ACC112 (cell line): Measurements from ENCODE around the gene XRN2.

Source experiments
- H2AFZ ChIP-seq: fragments of 200-600 bp; sonication (generic); one replicate; pipeline ENCODE4 v1.6.0; 2017; ENCODE audit warnings: antibody characterized with exemption, low read length; ENCODE audit not compliant: unreplicated experiment
- H3K27ac ChIP-seq: fragments of 200-600 bp; sonication (generic); 2 replicates; pipeline ENCODE4 v1.5.1; 2014; ENCODE audit warnings: low read depth, mild to moderate bottlenecking, antibody characterized with exemption, low read length, moderate library complexity
- H3K27me3 ChIP-seq: fragments of 200-600 bp; sonication (generic); 2 replicates; pipeline ENCODE4 v1.6.1; 2014; ENCODE audit warnings: mild to moderate bottlenecking, antibody characterized with exemption, low read length, moderate library complexity, mixed read lengths; ENCODE audit not compliant: insufficient read depth
- H3K36me3 ChIP-seq: fragments of 200-600 bp; sonication (generic); 2 replicates; pipeline ENCODE4 v1.6.1; 2016; ENCODE audit warnings: mild to moderate bottlenecking, antibody characterized with exemption, low read length, moderate library complexity, mixed read lengths; ENCODE audit not compliant: insufficient read depth
- H3K4me1 ChIP-seq: fragments of 200-600 bp; sonication (generic); one replicate; pipeline ENCODE4 v1.6.1; 2016; ENCODE audit warnings: low read length, mixed read lengths; ENCODE audit not compliant: insufficient read depth, unreplicated experiment, control insufficient read depth
- H3K4me3 ChIP-seq: fragments of 200-600 bp; sonication (generic); 2 replicates; pipeline ENCODE4 v1.5.1; 2014; ENCODE audit warnings: mild to moderate bottlenecking, low read depth, low read length
- H3K79me2 ChIP-seq: fragments of 200-600 bp; sonication (generic); one replicate; pipeline ENCODE4 v1.6.0; 2016; ENCODE audit warnings: low read length; ENCODE audit not compliant: control insufficient read depth, unreplicated experiment, insufficient read depth

The XRN2 gene

DNA sequence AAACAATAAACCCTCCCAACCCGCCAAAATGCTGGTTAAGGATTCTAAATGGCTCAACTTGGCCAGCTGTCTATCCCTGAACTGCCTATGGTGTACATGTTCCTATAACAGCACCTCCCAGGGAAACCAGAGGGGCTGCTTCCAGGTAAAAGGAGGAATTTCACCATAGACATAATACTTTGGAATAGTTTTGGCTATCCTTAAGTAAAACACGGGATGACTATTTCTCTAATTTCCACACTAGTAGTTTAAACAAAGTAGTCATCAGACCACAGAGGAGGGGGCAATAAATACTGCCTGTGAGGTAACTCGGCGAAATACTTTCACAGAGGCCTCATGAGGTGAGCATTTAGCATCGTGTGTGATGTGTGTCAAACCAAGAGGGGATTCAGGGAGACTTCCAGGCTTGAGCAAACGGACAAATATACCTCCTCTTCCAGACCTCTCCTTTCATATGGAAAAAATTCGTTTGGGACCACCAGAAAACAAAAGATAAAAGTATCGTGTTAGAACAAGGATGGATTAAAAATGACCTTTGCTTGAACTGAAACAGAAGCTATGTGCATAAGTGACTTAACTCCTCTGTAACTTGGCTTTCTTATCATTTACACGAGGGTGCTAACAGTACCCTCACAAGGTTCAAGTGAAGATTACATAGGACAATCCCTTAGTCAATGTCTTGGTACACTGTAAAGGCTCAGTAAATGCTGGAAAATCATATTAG, 1.0 kb upstream of the XRN2 start:
- Histone ChIP-seq H3K27me3 (no peaks in the 10 kb centered on the region), H3K4me3 (peak overlapping the region; percentile 91), H2AFZ (peak overlapping the region; percentile 85), H3K79me2 (peaks cover 31% of the 10 kb centered on the region), H3K4me1 (peaks cover 6% of the 10 kb centered on the region), H3K36me3 (no peaks in the 10 kb centered on the region), H3K27ac (no peak overlapping the region; the same call in 1 of the 2 replicates)

DNA sequence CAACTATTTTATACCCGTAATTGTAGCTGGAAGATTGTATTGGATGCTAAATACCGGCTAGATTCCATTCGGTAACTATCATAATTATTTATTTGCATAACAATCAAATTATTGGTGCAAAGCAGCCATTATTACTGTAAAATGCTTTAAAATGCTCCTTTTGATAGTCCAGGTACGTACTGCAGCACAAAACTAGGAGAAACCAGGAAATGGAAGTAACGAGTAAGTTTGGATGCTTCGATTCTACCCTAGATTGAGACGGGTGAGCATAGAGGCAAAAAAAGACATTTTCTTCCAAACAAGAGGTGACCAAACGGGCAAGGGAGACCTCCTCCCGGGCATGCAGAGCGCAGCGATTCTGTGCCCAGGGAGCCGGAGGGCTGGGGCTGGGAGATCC, 469 bp upstream of the XRN2 start:
- H3K4me1 ChIP-seq, result peaks cover 6% of the 10 kb centered on the region
- H3K4me3 ChIP-seq, result peak overlapping the region; percentile 91
- H3K27me3 ChIP-seq, result no peaks in the 10 kb centered on the region
- peaks cover 34% of the 10 kb centered on the region for H3K79me2 ChIP-seq
- peak overlapping the region; percentile 93 for H3K27ac ChIP-seq
- no peaks in the 10 kb centered on the region for H3K36me3 ChIP-seq
- peak overlapping the region; percentile 85 for H2AFZ ChIP-seq

DNA sequence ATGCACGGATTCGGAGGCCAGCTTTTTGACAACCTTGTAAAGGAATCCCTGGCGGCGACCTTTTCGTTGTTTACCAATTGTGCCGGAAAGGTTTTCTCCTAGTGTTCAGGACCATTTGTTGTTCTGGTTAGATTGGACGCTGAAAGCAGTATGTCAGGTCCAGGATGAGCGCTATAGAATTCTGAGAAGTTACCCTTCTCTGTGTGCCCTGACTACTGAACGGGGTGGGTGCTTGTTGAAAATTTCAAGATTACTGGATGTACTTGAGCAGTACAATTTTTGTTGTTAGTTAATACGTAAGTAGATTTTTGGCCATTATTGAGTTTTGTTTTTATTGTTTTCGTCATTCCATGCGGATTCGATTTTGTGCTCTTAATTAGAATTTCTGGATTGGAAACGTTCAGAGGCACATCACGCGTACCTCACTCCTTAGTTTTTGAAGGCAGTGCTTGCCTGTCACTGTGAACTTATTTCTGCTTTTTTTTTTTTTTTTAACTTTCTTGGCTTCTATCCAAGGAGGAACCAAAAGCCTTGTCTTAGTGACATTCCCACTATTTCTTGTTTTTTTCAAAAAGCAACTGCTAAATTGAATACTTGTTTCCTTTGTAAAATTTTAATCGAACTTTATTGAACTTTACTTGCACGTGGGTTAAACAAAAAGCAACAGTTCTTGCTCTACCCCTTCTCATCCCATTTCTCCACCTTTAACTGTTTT, 898 bp downstream of the XRN2 start:
- Histone ChIP-seq H2AFZ (peak overlapping the region; percentile 43), H3K36me3 (peaks cover 6% of the 10 kb centered on the region), H3K4me3 (peak overlapping the region; percentile 91), H3K27me3 (no peaks in the 10 kb centered on the region), H3K79me2 (peaks cover 45% of the 10 kb centered on the region), H3K27ac (peak overlapping the region; percentile 93), H3K4me1 (peaks cover 6% of the 10 kb centered on the region)

DNA sequence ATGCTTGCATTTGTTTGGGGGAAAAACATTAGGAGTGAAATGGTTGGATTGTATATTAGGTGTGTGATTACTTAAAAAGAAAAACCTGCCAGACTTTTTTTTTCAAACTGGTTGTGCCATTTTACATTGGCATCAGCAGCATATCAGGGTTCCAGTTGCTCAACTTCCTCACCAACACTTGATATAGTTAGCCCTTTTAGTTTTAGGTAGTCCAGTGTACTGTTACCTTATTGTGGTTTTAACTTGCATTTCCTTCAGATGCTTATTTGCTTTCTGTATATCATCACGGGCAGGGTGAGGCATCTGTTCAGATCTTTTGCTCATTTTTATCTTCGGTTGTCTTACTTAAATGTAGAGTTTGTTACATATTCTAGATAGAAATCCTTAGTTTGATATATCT, 5.2 kb downstream of the XRN2 start:
- H3K36me3 ChIP-seq, result peaks cover 6% of the 10 kb centered on the region
- H3K4me3 ChIP-seq, result no peak overlapping the region
- peaks cover 87% of the 10 kb centered on the region for H3K79me2 ChIP-seq
- H3K27me3 ChIP-seq, result no peaks in the 10 kb centered on the region
- no peak overlapping the region for H2AFZ ChIP-seq
- H3K27ac ChIP-seq, result no peak overlapping the region
- H3K4me1 ChIP-seq, result peaks cover 6% of the 10 kb centered on the region

DNA sequence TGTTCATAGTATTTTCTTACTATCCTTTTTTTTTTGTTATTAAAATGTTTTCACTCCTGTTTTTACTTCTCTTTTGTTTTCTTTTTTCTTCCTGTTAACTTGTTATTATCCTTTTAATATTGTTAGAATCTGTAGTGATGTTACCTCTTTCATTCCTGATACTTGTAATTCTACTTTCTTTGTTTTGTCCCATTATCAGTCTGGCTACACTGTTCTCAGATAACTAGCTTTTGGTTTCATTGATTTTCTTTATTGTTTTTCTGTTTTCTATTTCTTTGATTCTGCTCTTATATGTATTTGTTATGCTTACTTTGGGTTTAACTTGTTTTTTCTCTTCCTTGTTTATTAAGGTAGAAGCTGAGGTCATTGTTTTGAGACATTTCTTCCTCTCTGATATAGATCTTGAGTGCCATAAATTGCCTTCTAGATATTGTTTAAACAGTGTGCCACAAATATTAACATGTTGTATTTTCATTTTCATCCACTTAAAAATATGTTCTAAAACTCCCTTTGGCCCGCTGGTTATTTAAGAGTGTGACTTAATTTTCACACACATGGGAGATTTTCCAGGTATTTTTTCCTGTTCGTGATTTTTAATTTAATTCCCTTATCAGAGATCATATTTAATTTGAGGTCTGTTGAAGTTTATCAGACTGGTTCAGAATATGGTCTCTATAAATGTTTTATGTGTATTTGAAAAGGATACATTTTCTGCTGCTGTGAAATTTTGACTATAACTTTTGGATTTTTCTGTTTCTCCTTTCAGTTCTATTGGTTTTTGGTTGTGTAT, 6.7 kb downstream of the XRN2 start:
- no peak overlapping the region for H3K4me3 ChIP-seq
- H3K27ac ChIP-seq, result no peak overlapping the region
- peaks cover 89% of the 10 kb centered on the region for H3K79me2 ChIP-seq
- no peak overlapping the region for H2AFZ ChIP-seq
- no peaks in the 10 kb centered on the region for H3K27me3 ChIP-seq
- H3K4me1 ChIP-seq, result peaks cover 7% of the 10 kb centered on the region
- H3K36me3 ChIP-seq, result peaks cover 6% of the 10 kb centered on the region

DNA sequence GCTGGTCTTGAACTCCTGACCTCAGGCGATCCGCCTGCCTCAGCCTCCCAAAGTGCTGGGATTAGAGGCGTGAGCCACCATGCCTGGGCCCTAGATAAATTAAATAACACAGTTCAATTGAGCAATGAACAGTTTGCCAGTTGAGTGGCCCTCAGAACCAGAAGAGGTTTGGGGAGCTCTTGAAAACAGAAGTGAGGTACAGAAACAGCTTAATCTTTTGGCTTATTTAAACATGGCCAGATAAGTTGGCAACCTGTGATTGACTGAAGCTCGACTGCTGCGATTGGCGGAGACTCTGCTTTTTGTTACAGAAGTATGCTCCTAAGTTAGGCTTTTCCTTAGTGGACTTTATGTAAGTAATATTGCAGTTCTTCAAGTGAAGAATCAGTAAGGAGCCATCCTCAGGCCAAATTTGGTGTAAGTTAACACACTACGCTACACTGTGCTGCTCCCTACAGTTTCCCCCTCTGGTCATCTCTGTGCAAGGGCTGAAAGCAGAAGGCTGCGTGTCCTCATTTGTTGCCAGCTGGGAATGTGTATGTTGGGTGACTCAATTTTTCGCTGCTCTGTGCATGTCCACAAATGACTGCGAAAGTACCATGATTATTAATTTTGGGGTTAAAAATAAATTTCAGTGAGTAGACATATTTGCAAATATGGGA, 9.8 kb downstream of the XRN2 start:
- H3K36me3 ChIP-seq, result peaks cover 6% of the 10 kb centered on the region
- H3K4me3 ChIP-seq, result no peak overlapping the region
- H3K27me3 ChIP-seq, result no peaks in the 10 kb centered on the region
- peaks cover 98% of the 10 kb centered on the region for H3K79me2 ChIP-seq
- no peak overlapping the region for H2AFZ ChIP-seq
- no peak overlapping the region for H3K27ac ChIP-seq
- peaks cover 10% of the 10 kb centered on the region for H3K4me1 ChIP-seq

DNA sequence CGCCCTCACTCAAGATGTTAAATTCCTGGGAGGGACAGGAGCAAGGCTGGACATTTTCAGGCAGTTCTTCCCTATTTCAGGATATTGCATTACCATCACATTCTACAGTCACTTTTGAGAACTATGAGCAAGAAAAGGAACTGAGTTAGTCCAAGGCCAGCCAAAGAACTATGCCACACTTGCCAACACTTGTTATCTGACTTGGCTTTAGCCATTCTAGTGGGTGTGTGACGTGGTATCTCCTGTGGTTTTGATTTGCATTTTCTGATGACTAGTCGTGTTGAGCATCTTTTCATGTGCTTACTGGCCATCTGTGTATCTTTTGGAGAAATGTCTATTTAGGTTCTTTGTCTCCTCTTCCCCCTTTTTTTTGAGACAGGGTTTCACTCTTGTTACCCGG, 12.0 kb downstream of the XRN2 start:
- peak overlapping the region; percentile 14 for H3K27ac ChIP-seq
- H3K27me3 ChIP-seq, result no peaks in the 10 kb centered on the region
- H3K4me3 ChIP-seq, result no peak overlapping the region
- no peaks in the 10 kb centered on the region for H3K36me3 ChIP-seq
- no peak overlapping the region for H2AFZ ChIP-seq
- H3K4me1 ChIP-seq, result peaks cover 10% of the 10 kb centered on the region
- peaks cover 97% of the 10 kb centered on the region for H3K79me2 ChIP-seq

DNA sequence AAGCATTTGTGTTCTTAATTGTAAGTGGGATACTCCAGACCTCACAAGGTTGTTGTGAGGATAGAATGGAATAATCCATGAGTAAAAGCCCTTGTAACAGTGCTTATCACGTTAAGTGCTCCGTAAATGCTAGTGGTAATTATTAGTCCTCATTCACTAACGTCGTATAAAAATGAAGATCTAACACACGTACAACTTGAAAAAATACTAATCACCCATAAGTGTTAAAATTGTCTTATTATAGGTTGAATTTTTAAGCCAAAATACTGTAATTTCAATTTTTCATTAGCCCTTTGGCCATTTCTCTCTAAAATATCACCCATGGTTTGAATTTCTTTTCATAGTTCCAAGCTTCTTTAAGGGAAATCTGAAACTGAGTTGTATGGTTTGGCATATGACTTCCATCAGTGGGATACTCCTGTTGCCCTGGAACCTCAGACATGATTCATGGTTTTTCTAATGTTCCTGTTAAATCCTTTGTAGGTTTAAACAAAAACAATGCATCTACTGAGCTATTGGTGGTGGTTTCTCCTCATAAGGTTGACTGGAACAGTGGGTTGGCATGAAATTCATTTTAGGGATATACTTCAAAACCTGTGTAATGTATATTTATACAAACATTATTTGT, 19.1 kb downstream of the XRN2 start:
- Histone ChIP-seq H3K27me3 (no peaks in the 10 kb centered on the region), H2AFZ (no peak overlapping the region), H3K79me2 (peaks cover 98% of the 10 kb centered on the region), H3K4me3 (no peak overlapping the region), H3K36me3 (peaks cover 8% of the 10 kb centered on the region; the same call in 1 of the 2 replicates), H3K27ac (0 out of 2 replicates have a peak overlapping the region, but pooled peaks have one; percentile 69), H3K4me1 (peaks cover 36% of the 10 kb centered on the region)

DNA sequence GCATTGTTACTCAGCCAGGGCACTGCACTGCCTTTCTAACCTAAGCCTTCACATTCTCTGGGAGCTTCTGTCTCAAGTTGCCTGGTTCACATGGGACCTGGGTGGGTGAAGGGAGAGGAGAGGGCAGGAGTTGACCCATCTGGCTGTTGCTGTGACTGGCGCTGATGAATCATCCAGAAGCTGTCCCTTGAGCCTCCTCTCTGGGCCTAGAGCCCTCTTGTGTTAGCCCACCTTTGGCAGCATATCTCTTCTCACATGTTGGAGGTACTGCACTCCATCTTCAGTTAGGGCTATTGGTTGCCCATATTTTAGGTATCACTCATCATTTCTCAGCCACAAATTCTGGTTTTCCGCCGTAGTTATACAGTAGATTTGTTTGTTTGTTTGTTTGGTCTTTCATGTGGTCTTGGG, 19.8 kb downstream of the XRN2 start:
- peak overlapping the region; percentile 14; the same call in 1 of the 2 replicates for H3K4me3 ChIP-seq
- peak overlapping the region; percentile 69 for H3K27ac ChIP-seq
- H3K79me2 ChIP-seq, result peaks cover 98% of the 10 kb centered on the region
- H2AFZ ChIP-seq, result no peak overlapping the region
- H3K4me1 ChIP-seq, result peaks cover 36% of the 10 kb centered on the region
- H3K27me3 ChIP-seq, result no peaks in the 10 kb centered on the region
- peaks cover 8% of the 10 kb centered on the region; the same call in 1 of the 2 replicates for H3K36me3 ChIP-seq

DNA sequence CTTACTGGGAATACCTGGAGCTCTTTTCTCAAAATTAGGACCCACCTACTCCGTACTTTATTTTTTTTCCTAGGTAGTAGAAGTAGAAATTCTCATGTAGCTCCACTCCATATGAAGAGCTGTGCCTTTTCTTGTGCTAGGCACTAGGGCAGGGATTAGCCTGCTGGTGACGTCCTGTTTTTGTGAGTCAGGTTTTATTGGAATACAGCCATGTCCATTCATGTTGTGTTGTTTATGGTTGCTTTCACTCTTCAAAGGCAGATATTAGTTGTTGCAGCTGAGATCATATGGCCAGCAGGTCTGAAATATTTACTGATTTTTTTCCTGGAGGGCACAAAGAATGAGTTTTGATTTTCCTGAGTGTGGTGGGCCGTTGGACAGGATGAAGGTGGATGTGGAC, 20.5 kb downstream of the XRN2 start:
- H2AFZ ChIP-seq, result no peak overlapping the region
- H3K27me3 ChIP-seq, result no peaks in the 10 kb centered on the region
- peak overlapping the region; percentile 14; the same call in 1 of the 2 replicates for H3K4me3 ChIP-seq
- H3K27ac ChIP-seq, result peak overlapping the region; percentile 69
- H3K36me3 ChIP-seq, result peaks cover 8% of the 10 kb centered on the region; the same call in 1 of the 2 replicates
- H3K79me2 ChIP-seq, result peaks cover 98% of the 10 kb centered on the region
- peaks cover 36% of the 10 kb centered on the region for H3K4me1 ChIP-seq
